ENCODE data around the gene STAB1. TPM values are rescaled to one million over a fixed set of nuclear protein-coding genes. Genes with fewer than 3 reads are reported as not detected.

Gene STAB1
- total RNA-seq, 2 donors from 2014 or later, result 46.5 to 62.6 TPM

GRCh38 chr3:52544937-52545336 is 49.8 kb downstream of the STAB1 start:
- no peak for DNase-seq (ENCODE audit: low spot score)
- Histone ChIP-seq H3K4me3 (no peak overlapping the region), H3K9me3 (no peaks in the 10 kb centered on the region), H3K27ac (no peak overlapping the region), H3K36me3 (peaks cover 50% of the 10 kb centered on the region), H3K4me1 (peaks cover 0 to 9% of the 10 kb centered on the region in 2 donors), H3K27me3 (no peaks in the 10 kb centered on the region)
- TF ChIP-seq CTCF (IDR thresholded peaks at IDR 0.05), result no peak

GRCh38 chr3:52546111-52546901 is 51.2 kb downstream of the STAB1 start:
- H3K9me3 ChIP-seq, result no peaks in the 10 kb centered on the region
- peaks cover 0 to 15% of the 10 kb centered on the region in 2 donors for H3K4me1 ChIP-seq
- DNase-seq (ENCODE audit: low spot score), result no peak
- H3K4me3 ChIP-seq, result no peak overlapping the region
- TF ChIP-seq CTCF (IDR thresholded peaks at IDR 0.05), result no peak
- H3K27ac ChIP-seq, result no peak overlapping the region
- no peaks in the 10 kb centered on the region for H3K27me3 ChIP-seq
- H3K36me3 ChIP-seq, result peaks cover 47% of the 10 kb centered on the region

- Histone ChIP-seq H3K4me3 (no peak overlapping the region), H3K9me3 (no peaks in the 10 kb centered on the region), H3K36me3 (peaks cover 38% of the 10 kb centered on the region)
Measured at GRCh38 chr3:52547143-52547542, 52.0 kb downstream of the STAB1 start.

GRCh38 chr3:52551118-52551517 is 56.0 kb downstream of the STAB1 start:
- no peaks in the 10 kb centered on the region for H3K9me3 ChIP-seq
- H3K27ac ChIP-seq, result peak overlapping the region in 1 of 2 donors; percentile 6
- no peak for TF ChIP-seq CTCF (IDR thresholded peaks at IDR 0.05)
- DNase-seq (ENCODE audit: low spot score), result no peak
- H3K36me3 ChIP-seq, result peaks cover 56% of the 10 kb centered on the region
- H3K27me3 ChIP-seq, result no peaks in the 10 kb centered on the region
- no peak overlapping the region for H3K4me3 ChIP-seq
- H3K4me1 ChIP-seq, result peaks cover 0 to 20% of the 10 kb centered on the region in 2 donors

More at GRCh38 chr3:52547143-52547542, 52.0 kb downstream of the STAB1 start:
- Histone ChIP-seq H3K27me3 (no peaks in the 10 kb centered on the region), H3K4me1 (peaks cover 0 to 16% of the 10 kb centered on the region in 2 donors), H3K27ac (no peak overlapping the region)
- TF ChIP-seq CTCF (IDR thresholded peaks at IDR 0.05), result no peak
- DNase-seq (ENCODE audit: low spot score), result no peak

- no peak for TF ChIP-seq CTCF (IDR thresholded peaks at IDR 0.05)
- DNase-seq (ENCODE audit: low spot score), result no peak
- Histone ChIP-seq H3K36me3 (peaks cover 53% of the 10 kb centered on the region), H3K9me3 (no peaks in the 10 kb centered on the region), H3K4me1 (peaks cover 0 to 25% of the 10 kb centered on the region in 2 donors), H3K27ac (peak overlapping the region in 1 of 2 donors; percentile 6), H3K27me3 (no peaks in the 10 kb centered on the region), H3K4me3 (no peak overlapping the region)
Measured at GRCh38 chr3:52552089-52552488, 57.0 kb downstream of the STAB1 start.

Data from right atrium auricular region (tissue), 2 donors.